HTERT RPE-1 (cell line): Measurements from ENCODE around the gene CRLF1.
"Not testable (repeated sequence)": the region's sequence is repeated elsewhere in the genome, so short reads cannot be mapped to it uniquely, and the experiment has no call there.

Experiments used
- in situ Hi-C: fragments of 300-500 bp; cut with MboI; formaldehyde crosslinking; loops from 4 replicates; pipeline ENCODE4 v1.14.3; 2020; ENCODE audit warnings: low sequenced_read_pairs

The CRLF1 gene

DNA sequence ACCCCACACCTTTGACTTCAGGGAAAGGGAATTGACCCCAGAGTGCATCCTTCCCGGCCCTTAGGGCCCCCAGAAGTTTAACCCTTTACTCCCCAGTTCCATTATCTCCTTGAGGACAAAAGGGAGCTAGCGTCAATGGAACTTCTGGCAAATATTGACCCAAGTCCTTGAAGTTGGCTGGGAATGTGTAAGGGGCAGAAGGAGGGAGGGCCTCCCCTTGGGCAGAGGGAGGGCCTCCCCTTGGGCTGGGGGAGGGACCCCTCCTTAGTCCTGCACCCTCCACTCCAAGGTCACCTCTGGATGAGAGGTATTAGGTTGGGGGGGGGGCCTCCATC is 3.1 kb upstream of the CRLF1 start:
- in situ Hi-C loops, result no loop called here

DNA sequence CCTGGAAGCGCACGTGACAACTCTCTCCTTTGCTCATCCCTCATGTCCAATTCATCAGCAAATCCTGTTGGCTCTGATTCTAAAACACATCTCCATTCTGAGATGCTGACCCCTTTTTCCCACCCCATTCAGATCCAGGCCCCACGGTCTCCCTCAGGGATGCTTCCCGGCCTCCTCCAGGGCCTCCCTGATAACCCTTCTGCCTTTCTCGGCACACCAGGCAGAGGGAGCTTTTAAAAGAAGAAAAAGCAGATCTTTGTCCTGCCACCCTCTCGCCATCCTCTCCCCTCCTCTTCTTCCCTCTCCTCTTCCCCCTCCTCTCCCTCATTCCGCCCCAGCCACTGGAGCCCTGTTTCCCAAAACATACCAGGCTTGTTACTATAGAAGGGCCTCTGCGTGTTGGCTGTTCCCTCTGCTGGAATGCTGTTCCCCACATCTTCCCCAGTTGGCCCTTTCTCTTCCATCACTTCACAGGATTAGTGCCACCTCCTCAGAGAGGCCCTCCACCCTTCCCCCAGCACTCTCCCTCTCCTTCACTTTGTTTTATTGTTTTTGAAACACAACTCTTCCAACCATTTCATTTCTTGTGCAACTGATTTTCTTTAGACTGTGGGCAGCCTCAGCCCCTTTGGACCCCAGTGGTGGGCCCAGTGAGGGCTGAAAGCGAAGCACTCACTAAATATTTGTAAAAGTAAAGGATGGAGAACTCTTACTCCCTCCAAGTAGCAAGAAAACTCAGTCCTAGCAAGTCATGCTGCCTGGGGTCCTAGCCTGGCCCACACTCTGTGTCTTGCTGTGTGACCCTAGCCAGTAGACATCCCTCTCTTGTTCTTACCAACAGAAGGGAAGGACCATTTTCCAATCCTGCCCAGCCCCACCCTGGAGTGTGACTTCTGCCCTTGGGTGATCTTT is 2.5 kb upstream of the CRLF1 start:
- in situ Hi-C loops, result no loop called here

DNA sequence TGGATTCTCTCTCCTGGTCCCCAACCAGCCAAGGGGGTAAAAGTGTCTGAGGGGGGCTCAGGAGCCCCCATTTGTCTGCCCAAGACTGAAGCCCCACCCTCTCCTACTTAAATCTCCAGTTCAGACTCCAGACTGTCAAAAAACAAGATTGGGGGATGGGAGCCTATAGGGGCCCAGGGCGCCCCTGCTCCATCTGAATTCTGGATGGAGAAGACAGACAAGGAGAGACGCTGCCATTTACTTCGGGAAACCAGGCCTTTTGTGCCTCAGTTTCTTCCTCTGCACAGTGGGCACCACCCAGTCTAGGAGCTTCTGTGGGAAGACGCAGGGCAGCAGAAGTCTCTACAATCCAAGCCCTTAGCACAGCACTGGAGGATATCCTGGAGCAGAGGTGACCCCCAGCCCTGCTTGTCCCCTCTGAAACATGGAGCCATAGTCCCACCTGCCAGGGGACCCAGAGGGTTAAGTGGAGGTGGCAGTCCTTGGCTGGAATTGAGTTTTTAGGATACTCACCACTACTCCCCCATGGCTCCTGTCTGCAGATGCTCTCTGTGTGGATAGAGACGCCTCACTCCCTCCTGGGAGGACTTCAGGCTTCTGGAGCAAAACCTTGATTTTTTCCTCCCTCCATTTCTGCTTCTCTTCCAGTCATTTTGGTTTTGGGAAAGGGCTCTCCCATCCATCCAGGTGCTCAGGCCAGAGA is 1.7 kb upstream of the CRLF1 start:
- in situ Hi-C loops, result no loop called here

DNA sequence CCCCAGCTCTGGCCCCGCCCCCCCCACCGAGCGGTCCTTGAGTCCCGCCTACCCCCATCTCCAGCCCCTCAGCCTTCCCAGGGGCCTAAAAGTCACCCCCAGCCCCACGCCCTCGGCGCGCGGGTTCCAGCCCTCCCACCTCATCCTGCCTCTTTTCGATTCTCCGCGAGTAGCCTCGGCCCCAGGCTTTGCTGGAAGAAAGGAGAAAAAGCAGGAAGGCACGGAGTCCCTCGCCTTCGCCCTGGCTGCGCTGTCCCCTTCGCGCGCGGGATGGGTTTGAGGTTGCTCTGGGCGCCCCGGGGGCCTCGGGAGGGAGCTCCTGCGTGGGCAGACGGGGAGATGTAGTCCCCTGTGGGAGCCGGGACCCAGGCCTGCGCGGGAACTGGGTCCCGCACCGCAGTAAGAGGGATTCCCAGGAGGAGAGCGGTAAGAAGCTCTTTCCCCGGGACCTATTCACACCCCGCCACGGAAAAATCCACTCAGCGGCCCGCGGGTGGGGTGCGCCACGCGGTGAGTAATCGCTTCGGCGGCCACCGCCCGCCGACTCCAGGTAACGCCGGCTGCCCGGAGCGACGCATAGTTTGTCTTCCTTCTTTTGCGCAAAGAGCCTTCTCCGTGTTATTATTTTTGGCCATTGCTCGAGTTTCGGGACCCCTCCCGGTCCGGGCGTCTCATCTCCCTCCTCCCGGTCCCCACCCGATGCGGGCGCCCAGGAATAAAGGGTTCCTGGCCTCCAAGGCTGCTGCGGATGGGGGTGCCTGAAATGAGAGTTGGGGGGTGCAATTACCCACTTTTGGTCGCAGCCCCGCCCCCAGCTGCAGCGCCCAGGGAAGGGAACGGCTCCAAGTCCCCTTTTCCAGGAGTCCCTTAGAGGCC is 865 bp upstream of the CRLF1 start:
- in situ Hi-C loops, result no loop called here

DNA sequence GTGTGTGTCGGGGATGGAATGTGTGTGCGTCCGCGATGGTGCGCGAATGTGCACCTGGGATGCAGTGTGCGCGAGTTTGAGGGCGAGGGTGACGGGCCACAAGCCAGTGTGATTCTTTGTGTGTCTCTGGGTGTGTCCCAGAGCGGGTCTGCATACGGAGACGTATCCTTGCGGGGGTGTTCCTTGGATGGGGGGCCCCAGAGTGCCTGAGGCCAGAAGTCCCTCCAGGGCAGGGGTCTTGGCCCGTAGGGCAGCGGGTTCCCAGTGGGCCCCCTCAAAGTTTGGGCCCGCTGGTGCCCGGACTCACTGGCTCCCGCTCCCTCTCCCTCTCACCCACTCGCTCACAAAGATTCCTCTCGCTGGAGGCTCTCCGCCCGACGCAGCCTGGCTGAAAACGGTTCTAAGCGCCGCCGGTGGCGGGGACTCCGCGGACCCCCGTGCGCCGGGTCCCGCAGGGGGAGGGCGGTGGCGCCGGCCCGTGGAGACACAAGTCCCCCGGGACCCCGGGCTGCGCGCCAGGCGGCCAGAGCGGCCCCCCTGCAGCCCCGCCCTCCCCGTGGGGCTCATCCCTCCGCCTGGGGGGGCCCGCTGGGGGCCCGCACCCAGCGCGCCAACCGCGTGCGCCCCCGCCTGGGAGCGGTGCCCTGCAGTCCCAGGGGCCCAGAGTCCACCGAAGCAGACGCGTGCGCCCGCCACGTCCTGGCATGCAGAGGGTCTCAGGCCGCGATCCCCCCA is 886 bp downstream of the CRLF1 start:
- in situ Hi-C loops, result no loop called here

DNA sequence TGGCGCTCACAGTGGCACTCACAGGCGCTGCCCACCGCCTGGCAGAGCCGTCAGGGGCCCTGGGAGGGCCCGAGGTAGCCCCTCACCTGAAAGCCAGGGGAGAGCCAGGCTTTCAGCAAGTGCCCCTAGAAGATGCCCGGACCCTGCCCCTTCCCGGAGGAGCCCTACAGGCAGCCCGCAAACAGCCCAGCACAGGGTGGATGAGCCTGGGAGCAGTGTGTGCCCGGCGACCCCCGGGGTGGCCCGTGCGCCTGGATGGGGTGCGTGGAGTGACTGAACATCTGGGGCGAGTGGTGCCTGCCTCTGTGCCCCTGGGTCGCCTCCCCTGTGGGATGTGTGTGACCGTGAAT is 1.4 kb downstream of the CRLF1 start:
- in situ Hi-C loops, result no loop called here

DNA sequence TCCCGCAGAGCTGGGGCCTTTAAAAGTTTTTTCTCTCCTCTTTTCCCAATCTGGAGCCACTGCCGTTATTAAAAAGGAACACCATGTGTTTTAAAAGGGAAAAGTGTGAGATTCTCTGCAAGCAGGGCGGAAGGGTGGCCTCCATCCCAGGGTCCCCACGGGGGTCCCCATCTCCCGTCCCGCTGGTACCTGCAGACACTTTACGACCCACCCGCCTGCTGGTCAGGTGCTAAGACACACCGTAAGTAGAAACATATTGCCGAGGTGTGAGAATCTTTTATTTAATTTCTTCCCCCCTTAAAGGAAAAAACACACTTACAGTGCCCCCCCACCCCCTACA is 1.8 kb downstream of the CRLF1 start:
- in situ Hi-C loops, result no loop called here

DNA sequence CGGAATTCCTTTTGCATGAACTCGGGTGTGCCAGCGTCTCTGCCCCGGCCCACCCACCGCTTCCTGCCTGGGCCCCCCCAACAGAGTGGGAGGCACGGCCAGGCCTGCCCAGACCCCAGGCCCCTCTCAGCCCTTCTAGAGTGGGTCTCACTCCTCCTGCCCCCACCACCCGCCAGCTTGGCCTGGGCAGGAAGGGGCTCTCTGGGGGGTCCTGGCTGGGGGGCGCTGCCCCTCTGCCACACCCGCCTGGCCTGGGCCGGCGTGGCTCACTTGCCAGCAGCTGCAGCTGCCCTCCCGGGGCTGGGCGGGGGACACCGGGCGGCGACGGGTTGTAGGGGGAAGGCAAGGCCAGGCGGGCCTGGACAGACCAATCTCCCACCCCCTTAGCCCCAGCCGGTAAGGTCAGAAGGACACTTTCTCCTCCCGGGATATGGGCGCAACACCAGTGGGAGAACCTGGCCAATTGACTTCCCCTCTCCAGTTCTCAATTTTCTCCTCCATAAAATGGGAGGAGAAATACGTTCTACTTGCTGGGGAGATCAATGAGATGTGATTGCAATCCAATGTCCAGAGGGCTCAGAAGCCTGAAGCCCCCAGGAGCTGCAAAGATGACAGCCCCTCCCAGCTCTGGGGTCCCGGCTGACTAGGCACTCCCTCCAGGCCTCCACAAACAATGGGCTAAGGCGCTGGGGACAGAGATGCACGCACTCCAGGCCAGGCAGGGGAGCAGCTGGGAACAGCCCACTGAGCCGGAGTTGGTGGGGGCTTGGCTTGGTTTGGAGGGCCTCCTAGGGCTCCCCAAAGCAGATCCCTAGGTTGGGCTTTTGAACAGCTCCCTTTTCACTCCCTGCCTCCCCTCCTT is 2.4 kb downstream of the CRLF1 start:
- in situ Hi-C loops, result no loop called here

DNA sequence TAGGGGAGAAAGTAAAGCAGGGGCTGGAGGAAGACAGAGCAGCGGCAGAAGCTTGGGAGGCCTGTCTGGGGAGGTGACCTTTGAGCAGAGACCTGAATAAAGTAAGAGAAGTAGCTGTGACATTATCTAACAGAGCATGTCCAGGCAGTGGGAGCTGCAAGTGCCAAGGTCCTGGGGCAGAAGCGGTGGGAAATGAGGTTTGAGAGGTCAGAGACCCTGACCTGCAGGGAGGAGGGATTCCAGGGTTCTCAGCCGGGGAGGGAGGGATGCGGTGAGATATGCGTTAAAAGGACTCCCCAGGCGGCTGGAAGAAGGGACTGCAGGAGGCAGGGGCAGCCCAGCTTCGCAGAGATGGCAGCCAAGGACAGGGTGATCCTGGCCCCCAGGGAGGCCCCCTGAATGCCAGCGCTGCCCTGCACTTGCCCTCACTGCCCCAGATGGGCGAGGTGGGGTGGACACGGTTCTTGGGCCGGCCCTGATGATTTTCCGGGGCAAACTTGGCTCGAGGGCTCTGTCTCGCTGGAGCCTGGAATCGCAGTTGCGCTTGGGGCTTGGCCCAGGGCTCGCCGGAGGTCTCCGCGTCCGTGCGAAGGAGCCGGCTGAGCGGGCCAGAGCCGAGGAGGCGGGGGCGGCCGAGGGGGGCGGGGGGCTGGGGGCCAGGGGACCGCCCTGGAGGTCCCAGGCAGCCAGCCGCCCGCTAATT is 3.2 kb downstream of the CRLF1 start:
- in situ Hi-C loops, result no loop called here

DNA sequence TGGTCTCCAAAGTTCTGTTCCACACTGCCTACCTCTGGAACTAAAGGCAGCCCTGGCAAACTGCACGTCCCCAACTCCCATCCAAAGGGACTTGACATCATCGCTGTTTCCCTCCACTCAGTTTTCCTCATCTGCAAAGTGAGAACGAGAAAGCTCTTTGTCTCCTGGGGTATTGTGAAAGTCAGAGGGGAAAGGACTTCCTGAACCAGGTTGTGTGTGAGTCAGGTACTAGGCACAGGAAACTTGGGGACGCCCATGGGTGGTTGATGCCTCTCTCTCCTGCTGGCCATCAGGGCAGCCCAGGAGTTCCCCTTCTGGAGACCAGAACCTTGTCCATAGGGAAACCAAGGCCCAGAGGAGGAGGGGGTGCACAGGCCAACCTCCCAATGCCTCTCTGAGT is 4.7 kb downstream of the CRLF1 start:
- in situ Hi-C loops, result no loop called here

DNA sequence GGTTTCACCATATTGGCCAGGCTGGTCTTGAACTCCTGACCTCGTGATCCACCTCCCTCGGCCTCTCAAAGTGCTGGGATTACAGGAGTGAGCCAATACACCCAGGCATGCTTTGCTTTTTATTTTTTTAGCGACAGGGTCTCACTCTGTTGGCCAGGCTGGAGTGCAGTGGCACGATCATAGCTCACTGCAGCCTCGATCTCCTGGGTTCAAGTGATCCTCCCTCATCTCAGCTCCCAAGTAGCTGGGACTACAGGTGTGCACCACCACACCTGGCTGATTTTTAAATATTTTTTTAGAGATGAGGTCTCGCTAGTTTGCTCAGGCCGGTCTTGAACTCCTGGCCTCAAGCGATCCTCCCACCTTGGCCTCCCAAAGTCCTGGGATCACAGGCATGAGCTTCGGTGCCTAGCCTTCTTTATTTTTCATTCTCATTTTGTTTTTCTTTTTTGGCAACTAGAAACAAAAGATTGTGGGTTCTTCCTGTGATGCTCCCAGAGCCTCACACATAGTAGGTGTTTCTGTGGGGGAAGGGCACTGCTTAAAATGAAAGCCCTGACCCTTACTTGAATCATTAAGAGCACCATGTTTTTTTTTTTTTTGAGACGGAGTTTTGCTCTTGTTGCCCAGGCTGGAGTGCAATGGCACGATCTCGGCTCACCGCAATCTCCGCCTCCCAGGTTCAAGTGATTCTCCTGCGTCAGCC is 5.8 kb downstream of the CRLF1 start:
- in situ Hi-C loops, result not testable (repeated sequence)

DNA sequence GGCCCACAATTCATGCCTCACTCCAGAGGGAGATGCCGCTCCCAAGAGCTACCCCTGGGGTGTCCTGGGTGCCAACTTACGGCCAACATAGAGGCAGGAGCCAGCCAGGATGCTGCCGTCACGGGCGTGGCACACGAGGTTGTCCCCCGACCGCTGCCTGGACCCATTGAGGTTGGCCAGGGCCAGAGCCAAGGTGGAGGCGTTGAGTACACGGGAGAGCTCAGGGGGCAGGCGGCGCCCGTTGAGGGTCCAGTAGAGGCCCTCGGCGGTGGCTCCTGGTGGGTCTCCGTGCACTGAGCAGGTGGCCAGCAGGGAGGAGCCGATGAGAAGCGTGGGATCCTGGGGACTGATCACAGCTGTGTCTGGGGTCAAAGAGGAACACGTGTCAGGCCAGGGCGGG is 7.1 kb downstream of the CRLF1 start:
- in situ Hi-C loops, result no loop called here

DNA sequence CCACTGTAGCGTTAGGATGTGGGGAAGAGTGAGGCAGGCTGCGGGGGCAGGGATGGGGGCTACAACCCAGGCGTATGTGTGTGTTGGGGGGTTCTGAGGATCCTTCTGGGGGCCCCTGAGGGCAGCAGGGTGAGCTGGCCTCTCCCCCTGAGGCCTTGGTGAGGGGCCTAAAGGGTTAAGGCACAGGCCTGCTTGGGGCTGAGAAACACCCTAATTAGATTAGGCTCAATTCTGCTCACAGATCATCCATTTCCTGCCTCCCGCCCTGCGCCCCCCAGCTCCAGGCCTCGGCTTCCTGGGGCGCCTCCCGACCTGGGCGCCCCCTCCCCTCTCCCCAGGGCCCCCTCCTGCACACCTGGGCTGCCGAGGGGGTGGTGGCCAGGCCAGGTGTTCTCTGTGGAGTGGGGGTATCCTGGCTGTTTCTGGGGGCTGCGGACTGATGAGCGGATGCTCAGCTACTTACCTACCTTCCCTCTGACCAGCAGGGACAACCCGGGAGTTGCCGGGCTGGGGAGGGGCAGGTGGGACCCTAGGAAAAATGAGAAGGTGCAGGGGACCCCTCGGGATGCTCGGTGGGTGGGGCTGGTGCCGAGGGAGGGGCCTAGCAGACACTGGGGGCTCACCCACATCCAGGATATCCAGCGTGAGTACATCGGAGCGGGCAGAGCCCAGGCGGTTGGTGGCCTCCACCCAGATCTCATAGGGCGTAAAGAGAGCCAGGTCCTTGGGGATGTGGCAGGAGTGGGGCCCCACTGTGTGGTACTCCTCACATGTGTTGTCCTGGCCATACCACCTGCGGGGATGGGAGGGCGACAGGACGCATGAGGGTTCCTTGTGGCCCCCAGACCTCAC is 8.6 kb downstream of the CRLF1 start:
- in situ Hi-C loops, result no loop called here

DNA sequence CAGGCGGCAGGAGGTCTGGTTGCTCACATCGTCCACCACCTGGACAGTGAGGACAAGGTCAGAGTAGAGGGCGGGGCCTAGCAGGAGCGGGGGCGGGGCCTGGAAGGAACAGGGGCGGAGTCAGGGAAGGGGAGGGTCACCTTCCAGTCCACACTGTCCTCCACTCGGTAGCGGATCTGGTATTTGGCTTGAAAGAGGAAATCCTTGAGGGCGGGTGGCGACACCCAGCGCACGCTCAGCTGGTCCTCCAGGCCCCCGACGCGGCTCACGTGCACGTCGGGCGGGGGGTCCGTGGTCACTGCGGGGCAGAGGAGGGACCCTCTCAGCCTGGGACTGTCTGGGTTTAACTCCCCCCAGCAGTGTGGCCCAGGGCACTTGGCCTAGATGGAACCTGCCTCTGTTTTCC is 9.8 kb downstream of the CRLF1 start:
- in situ Hi-C loops, result no loop called here

DNA sequence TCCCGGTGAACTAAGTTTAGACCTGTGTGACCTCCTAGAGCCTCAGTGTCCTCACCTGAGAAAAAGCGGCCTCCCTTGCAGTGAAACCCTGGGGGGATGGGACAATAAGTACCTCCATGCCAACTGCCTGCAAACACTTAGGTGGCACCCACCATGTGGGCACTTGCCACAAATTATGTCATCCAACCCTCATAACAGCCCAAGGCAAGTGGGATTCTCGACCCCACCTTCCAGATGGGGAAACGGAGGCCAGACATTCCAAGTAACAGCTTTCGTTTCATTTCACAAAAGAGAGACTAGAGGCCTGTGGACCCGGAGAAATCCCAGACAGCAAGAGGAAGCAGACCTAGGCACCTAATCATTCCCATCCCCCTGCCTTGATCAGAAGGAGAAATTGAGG is 11.1 kb downstream of the CRLF1 start:
- in situ Hi-C loops, result no loop called here

DNA sequence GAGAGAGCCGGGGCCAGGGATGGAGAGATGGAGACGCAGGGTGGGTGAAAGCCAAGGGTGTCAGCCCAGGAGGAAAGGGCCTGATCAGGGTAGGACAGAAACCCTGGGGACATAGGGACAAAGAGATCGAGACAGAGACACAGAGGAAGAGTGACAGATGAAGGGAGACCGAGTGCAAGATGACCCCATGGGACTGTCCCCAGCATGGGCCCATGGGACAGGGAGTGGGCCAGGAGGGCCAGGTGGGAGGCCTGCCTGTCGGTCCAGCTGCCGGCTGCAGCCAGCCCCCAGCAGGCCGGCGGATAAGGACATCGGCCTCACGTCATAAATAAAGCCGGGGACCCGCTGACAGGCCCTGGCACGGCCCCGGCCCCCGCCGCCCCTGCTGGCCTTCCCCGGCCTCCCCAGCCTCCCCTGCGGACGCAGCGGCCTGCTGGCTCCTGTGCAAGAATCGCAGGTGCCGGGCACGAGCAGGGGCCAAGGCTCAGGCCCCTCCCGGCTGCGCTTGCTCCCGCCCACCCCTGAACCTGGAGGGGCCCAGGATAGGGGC is 11.7 kb downstream of the CRLF1 start:
- in situ Hi-C loops, result no loop called here

DNA sequence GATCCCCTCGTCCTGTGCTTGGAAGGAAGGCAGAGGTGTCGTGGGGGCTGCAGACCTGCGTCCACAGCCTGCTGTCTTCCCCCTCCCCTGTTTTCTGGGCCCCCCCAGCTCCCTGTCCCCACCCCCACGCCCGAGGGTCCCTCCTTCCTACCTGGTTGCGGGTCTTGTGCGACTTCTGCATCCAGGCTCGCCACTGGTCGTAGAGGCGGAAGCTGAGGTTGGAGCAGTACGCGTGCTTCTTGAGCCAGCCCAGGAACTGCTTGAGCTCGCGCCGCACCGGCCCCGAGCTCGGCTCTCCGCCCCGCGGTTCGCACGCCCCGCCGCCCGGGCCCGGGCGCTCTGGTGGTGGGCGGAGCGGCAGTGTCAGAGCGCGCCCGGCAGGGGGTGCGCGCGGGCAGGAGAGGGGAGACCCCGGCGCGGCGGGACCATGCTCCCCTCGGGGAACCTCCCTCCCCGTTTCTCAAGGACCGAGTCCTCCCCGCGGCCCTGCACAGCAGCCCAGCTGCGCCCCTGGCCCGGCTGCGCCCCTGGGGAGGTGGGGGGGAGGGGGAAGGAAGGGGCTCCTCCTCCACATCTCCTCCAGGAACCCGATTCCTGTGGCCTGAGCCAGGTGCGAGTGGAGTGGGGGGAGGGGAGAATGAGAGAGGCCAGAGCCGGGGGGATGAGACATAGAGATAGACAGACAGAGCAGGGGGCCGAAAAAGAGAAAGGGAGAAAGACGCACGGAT is 12.3 kb downstream of the CRLF1 start:
- in situ Hi-C loops, result no loop called here
